Measurements from ENCODE around the gene LOXL4.

Gene LOXL4

DNA sequence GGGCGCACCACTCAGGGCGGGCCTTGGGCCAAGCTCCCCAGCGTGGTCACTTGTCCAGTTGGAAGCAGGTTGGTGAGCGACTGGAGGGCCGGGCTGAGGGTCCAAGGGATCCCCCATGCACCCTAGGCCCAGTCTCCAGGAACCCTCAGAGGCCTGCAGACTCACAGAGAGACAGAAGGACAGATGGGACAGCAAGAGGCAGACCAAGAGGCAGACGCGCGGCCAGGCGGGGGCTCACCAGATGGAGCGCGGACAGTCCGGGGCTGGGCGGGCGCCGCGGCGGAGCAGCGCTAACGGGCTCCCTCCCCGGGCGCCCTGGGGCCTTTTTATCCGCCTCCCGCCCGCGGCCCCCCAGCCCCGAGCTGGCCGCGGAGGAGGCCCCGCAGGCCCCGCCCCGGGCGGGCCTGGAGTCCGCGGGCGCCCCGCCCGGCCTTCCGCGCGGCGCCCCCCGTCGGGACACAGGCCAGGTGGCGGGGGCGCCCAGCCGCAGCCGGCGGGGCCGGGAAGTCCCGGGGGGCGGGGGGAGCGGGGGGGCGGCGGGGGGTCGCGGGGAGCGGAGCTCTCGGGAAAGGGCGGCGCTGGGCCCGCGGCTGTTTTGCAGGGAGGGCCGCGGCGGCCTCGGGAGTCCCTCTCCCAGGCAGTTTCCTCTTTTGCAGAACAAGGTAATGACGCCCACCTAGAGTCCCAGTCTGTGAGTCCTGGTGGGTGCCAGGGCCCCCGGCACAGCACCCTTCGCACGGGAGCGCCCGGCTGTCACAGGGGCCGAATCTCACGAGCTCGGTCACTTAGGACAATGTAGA lies at the start of gene LOXL4:
LOXL4 (minus strand) TSS at position 301 of the 800 bp plus-strand sequence. CDS start 5,175 bp downstream, outside the sequence.
- no peak for DNase-seq (ENCODE audit: low read depth)

DNA sequence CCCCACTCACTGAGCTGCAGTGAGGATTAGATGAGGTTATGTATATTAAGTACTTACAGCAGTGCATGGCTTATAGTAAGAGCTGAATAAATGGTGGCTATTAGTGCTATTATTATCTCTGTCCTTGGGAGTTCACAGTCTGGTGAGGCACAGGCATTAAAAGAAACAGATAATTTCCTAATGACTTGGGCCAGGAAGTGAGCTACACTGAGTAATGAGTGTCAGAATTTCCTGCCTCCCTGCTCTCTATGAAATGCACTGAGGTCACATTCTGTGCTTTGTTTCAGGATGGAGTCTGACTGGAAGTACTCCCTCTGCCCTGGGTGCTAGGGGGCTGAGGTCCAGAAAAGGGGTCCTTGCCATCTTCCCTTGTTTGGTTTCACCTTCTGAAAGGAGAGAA lies 48.7 kb upstream of the LOXL4 start:
- DNase-seq (ENCODE audit: low read depth) = no peak

DNA sequence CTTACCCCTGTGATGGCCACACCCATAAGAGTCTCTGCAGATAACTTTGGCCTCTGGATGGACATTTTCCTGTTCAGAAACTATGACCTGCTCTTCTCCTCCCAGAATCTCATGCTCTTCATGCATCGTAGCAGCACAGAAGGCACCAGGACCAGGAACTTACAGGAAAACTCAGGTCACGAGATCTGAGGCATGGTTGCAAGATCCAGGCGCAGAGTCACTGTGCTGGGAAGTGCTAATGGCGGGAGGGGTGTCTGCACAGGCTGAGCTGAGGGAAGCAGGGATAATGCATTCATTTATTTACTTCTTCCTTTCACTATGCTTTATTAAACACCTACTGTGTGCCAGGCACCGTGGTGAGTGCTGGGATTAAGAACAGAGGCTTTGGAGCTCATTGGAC lies 48.2 kb upstream of the LOXL4 start:
- DNase-seq (ENCODE audit: low read depth) = no peak

DNA sequence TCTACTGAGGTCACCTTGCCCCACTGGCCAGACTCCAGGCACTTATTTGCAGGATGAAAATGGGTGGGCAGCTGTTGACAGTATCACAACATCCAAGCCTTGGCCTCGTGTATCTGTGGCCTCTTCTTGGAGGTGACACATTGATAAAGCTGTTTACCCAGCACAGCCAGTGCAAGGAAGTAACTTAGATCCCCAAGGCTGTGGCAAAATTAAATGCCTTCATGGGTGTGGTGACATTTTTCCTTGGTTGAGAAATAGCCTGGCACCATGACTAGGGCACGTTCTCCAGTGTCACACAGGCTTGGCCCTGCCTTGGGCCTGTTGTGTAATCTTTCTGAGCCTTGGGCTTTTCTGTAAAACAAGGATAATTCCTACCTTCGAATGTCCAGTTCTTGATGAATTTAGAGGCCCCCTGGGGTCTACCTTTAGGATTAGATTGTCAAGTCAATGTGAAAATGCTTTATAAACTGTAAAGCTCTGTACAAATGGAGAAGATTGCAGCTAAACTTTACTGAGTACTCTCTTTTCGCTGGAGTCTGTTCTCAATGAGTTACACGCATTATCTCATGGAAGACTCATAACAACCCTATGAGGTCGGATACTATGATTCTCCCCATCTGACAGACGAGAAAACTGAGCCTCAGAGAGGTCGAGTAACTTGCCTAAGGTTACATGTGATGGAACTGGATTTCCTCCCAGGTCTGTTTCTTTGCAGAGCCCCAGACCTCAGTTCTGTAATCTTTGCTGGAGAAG lies 46.7 kb upstream of the LOXL4 start:
- DNase-seq (ENCODE audit: low read depth) = no peak

DNA sequence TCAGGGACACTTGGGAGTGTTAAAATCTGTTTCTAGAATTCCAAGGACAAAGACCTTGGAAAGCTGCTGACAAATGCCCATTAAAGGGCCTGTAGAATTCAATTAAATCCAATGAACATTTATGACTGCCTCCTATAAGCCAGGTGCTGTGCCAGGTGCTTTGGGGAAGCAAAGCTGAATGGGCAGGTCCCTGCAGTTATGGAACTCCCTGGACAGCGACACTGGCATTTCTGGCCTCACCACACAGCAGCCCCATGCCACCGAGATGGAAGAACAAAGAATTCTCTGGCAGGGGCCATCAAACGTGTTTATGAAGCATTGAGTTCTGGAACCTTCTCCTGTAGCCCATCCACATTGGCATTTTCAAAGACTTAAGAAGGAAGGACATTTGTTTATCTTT lies 45.6 kb upstream of the LOXL4 start:
- no peak for DNase-seq (ENCODE audit: low read depth)

DNA sequence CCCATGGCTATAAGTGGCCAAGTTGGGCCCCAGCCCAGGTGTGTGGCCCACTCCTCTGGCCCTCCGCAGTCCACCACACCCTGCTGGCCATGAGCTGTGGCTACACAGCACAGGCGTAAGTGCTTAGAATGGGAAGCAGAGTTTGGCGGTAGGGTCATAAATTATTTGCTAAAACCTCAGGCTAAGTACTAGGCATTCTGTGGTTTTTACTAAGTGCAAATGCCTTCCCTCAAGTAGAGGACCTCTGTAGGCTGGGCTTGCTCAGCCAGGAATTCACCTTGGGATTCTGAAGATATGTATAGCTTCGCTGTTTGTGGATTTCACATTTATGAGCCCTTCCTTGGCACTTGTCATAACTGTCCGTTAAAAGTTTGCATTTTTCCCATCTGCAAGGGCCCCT lies 44.8 kb upstream of the LOXL4 start:
- no peak for DNase-seq (ENCODE audit: low read depth)

DNA sequence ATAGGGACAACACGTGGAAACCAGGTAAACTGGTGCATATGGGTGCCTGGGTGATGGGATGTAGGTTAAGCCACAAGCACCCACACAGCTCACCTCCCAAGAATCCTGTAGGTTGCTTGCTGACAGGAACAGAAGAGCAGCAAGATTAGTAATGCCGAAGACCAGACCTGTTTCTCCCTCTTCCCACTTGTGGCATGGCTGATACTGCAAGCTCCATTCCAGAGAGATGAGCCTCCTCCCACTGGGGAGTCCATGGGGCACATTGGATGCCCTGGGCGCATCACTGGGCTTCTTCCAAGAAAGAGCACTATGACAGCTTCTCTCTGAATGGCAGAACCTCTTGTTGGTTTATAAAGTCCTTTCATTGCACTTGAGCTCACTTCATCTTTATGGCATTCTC lies 44.4 kb upstream of the LOXL4 start:
- DNase-seq (ENCODE audit: low read depth) = no peak

DNA sequence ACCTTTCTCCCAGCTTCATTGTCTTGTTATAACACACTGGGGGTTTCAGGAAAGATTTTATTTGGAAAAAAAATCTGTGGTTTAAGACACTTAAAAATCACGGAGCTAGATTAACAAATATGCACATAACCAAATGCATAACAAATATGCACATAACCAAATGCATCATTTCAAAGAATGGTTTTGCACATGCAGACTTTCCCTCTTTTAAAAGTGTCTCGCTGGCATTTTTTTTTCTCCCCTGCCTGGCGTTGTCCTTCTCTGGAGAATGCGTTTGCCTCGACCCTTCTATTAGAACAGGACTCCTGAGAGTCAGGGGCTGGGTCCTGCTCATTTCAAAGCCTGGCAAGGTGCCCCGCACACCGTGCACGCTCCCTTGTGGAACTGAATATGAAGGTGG lies 42.7 kb upstream of the LOXL4 start:
- DNase-seq (ENCODE audit: low read depth) = no peak

DNA sequence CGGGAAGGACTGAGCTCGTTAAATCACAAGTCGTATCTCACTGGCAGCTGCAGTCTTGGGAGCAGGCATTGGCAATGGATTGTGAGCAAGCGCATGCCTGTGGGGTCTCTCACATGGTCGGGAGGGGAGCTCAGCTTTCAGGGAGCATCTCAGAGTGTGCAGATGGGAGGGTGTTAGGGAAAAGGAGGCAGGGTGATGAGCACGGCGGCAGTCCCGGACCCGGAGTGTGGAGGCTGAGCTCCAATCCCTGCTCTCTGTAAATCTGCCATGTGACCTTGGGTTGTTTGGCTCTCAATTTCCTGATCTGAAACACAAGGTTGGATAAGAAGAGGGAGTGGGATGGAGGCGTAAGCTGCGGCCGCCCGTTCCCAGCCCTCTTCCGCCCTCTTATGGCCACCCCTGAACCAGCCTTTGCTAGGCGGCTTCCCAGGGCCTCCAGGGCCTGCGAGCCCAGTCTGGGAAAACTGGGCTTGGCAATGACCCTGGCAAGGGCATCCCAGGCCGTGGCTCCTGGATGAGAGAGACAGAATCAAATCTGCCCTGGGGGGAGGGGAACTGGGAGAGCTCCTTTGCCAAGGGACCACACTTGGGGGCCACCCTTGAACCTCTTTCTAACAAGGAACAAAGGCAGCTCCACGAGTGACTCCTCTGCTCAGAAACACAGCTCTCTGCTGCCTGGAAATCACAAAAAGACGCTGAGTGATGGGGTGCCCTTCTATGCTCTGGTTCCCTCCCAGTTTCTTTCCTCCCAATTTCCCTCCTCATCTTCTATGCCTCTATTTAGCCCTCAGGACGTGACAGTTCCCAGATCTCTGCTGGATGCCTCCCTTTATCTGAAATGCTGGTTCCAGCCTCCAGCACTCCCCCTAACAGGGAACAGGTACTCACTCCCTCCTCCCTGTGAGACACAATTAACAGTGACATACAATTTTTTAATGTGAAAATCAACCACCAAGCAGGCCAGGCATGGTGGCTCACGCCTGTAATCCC lies 41.7 kb upstream of the LOXL4 start:
- no peak for DNase-seq (ENCODE audit: low read depth)

DNA sequence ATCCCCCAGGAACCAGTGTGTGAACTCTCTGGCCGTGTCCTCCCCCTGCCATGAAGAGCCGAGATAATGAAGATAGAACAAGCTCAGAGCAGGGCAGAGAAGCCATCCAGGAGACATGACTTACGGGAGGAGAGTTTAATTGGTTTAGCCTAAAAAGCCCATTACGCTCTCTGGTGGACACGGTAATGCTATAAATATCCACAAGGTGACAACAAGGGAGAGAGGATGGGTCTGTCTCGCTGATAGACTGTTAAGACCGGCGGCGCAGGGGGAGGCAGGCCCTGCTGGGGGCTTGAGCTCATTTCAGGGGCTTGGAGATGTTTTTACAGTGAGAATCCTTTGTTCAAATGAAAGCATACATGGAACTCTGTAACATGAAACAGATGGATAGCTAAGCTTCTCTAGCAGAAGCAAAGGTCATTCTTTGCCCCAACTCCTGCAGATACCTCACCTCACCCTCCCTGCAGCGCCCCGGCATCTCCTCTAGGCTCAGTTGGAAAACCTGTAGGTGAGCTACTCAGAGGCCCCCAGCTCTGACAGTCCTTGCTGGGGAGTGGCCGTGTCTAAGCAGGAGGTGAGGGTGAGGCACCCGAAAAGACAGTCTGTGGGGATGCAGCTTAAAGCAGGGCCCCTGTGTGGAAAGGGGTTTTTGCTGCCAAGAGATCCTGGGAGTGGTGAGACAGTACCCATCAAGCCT lies 40.8 kb upstream of the LOXL4 start:
- DNase-seq (ENCODE audit: low read depth) = no peak

DNA sequence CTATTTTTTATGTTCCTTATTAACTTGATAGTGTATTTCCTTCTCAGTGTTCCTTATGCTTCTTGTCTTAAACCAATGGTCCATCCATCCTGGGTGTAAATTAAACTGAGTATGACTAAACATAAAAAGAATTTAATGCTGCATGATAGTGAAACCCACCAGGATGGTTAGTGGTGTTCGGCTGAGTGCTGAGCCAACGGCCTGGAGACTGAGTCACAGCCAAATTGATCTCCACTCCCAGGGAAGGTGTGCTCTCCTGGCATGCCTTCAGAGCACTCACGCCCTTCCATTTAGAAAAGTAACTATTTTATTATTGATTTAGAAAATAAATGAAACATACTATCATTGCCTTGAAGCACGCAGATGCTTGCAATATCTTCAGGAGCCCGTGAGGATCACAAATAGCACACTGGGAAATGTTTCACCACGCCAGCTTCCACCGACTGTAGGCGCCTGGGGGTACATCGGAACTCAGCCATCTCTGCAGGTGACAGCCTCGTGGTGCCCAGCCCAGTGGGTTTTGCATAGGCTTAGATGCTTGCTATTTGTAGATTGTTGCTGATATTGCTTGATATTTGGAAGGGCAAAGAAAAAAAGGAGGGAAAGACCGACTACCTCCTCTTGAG lies 40.0 kb upstream of the LOXL4 start:
- DNase-seq (ENCODE audit: low read depth) = no peak

DNA sequence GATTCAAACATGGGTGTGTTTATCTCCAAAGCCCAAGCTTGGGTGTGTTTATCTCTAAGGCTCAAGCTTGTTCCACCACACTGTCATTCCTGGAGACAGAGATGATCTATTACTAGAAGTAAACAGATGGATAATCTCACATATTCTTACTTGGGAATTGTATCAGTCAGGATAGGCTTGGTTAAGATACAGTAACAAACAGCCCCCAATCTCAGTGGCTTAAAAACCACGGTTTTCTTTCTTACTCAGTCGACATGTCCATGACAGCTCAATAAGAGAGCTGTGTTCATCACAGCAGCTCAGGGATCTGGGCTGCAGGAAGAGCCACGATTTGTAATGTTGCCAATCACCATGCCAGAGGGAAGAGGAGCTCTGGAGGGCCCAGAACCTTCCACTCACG lies 38.5 kb upstream of the LOXL4 start:
- no peak for DNase-seq (ENCODE audit: low read depth)

DNA sequence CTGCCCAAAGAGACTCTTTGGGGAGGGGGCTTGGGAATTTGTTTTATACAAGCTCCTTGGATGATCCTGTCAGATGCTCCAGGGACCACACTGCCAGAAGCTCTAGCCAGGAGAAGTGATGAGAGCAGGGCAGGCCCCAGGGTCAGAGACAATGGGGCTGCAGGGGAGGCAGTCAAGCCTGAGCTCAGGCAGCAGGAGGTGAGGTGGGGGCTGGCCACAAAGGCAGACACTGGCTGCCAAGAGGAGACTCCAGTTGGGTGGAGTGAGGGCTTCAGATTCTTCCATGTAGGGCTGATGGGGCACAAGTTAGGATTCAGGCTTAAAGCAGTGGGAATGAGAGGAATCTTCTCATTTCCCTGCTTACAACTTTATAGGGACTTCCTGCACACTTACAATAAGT lies 35.6 kb upstream of the LOXL4 start:
- DNase-seq (ENCODE audit: low read depth) = no peak

DNA sequence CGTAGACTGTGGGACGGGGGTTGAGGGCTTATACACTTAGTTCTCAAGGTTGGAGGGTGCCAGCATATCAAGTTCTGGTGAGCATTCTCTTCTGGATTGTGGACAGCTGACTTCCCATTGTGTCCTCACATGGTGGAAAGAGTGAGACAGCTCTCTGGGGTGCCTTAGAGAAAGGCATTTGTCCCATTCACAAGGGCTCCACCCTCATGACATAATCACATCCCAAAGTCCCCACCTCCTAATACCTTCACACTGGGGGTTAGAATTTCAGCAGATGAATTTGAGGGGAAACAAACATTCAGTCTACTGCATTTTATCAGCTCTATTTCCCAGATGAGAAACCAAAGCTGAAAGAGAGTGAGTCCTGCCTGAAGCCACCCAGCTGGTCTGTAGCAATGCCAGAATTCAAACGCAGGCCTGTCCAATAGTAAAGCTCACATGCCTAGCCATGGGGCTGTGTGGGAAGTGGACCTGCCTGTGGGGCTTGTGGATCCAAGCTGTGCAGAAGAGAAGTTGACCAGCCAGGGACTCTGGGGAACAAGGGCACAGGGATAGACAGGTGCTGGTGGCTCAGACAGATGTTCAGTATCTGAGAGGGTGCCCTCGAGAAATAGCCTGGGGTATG lies 34.9 kb upstream of the LOXL4 start:
- DNase-seq (ENCODE audit: low read depth) = no peak

DNA sequence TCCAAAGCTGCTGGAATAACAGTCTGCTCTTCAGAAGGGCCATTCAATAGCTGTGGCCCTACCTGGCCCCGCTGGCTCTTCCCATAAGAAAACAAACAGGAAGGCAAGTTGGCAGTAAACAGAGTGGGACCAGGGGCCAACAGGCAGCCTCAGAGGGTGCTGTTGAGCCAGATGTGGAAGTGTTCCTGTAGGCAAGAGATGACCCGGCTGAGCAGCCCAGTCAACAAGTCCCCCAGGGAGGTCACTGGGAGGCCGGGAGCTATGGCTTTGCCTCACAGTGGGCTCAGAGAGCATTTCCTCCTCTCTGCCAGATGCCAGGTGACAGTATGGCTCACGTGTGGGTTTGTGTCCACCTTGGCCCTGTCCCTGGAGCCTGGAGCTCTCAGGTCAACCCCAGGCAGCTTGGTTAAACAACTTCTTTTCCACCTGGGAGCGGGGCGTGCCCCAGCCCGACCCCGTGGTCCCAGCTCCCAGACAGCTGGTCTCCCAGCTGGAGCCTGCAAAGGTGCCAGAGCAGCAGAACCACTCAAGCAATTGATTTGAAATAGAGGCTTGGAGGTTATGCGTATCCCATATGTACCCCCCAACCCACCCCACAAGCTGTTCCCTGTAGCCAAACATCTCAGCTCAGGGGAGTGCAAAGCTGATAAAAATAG lies 33.8 kb upstream of the LOXL4 start:
- DNase-seq (ENCODE audit: low read depth) = no peak

DNA sequence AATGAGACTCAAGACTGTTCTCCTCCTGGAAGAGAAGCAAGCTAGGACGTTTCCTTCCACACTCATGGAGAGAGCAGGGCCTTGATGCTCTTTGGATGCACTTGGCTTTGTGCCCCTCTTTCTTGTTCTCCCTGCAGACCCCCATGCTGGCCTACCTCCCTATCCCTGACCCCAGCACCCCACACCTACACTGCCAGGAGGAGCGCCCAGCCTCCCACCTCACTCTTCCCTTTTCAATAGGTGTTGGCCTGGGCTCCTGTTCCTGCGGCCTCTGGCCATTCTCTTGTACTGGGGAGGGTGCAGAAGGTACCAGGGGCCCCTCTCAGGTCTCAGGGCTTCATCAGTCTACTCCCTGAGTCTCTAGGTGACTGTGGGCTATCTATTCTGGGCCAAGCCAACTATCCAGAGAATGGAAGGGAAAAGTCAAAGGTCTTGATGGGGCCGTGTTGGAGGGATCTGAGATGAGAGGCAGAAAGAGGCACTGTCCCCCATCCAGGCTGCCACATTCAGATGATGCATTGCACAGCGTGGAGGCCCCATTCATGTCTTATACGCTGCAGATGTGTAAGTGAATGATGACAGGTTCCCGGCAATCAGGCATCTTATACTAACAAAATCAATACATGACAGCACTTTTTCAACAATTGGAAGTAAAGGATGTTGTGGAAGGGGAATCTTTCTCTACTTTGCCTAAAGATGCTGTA lies 32.7 kb upstream of the LOXL4 start:
- DNase-seq (ENCODE audit: low read depth) = no peak

DNA sequence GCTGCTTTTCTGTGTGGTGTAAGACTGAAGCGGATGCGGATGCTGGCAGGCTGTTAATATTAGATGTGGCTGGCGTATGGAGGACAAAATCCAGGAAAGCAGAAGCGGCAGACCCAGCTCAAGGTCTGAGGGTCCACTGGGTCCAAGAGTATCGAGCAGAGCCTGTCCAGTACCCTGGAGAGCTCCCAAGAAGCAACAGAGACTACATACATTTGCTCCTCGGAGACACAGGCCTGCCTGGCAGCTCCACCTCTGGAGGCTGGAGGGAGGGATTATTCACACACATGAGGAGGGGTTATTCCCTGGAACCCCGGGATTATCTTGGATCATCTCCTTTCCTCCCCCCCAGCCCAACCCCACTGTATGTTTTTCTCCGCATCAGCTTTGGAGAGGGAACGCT lies 31.3 kb upstream of the LOXL4 start:
- DNase-seq (ENCODE audit: low read depth) = no peak

DNA sequence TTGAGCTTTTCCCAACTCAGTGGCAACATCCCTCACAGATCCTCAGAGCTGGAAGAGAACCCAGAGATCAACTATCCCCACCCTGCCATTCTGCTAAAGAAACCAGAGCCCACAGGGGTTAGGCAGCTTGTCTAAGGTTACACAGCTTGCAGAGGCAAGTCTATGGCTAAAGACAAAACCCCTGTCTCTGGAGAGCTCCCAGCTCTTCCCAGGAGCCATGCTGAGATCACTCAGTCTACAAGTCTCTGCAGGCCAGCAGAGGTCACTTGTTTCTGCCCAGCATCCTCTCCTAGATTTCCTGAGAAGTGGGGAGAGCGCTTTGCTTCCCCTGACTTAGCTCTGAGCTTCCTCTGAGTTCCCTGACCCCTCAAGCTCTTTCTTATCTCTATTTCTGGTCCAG lies 28.5 kb upstream of the LOXL4 start:
- DNase-seq (ENCODE audit: low read depth) = no peak

DNA sequence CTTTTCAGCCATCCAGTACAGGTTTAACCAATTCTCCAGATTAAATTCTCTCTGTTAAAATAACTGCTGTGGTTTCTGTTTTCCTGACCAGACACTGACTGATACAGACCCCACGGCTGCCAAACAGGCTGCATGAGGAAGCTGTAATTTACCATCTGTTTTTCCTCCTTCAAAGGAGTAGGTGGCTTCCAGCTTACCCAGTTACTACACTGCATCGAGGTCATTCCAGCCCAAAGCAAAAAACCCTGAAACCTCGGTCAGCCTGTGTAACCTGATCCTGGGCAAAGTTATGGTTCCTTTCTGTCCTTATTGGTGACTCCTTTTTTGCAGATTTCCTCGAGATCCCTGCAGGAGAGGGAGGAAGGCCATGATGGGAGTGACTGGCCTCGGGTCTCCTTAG lies 27.9 kb upstream of the LOXL4 start:
- no peak for DNase-seq (ENCODE audit: low read depth)

DNA sequence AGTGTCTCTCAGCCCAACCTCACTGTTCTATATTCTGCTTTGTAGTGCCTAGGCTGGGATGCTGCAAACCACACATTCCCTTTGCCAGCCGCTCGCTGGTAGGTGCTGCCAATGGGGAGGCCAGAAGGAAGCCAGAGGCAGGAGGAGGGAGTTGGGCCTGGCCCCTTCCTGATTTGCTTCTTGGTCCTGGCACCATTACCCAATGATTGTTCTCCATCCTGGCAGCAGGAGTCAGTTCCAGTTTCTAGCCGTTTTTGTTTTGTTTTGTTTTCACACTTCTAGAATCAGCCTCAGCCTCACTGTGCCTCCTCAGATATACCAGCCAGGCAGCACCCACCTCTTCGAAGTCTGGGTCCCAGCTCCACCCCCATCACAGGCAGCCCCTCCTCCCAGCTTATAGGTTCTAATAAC lies 27.4 kb upstream of the LOXL4 start:
- no peak for DNase-seq (ENCODE audit: low read depth)

All from stimulated activated CD8-positive, alpha-beta memory T cell treated with anti-CD3 and anti-CD28 coated beads, Interleukin-12 subunit alpha, Interleukin-12 subunit beta, amount 100 ng/mL, for 4 hours (primary cell).